GM11168 (cell line): Measurements from ENCODE around the gene ALK.

Experiments used
- in situ Hi-C: fragments of 300-500 bp; cut with MboI; formaldehyde crosslinking; loops from one replicate; pipeline ENCODE4 v1.12.0; 2022; ENCODE audit warnings: low sequenced_read_pairs; ENCODE audit not compliant: unreplicated experiment

The ALK gene

GRCh38 chr2:29398384-29399237 is 522.8 kb downstream of the ALK start:
- in situ Hi-C loops = no loop called here

GRCh38 chr2:29397713-29398112 is 523.7 kb downstream of the ALK start:
- in situ Hi-C loops = no loop called here

GRCh38 chr2:29397039-29397438 is 524.3 kb downstream of the ALK start:
- in situ Hi-C loops = no loop called here

- in situ Hi-C loops = no loop called here
These were observed 526.4 kb downstream of the ALK start for GRCh38 chr2:29394981-29395350.

- in situ Hi-C loops = no loop called here
These were observed 526.9 kb downstream of the ALK start for GRCh38 chr2:29394311-29394980.

- in situ Hi-C loops = no loop called here
These were observed 527.7 kb downstream of the ALK start for GRCh38 chr2:29393676-29394075.

GRCh38 chr2:29392774-29393173 is 528.6 kb downstream of the ALK start:
- in situ Hi-C loops = no loop called here

GRCh38 chr2:29390136-29390535 is 531.2 kb downstream of the ALK start:
- in situ Hi-C loops = no loop called here

- in situ Hi-C loops = no loop called here
These were observed 531.7 kb downstream of the ALK start for GRCh38 chr2:29389686-29390085.

- in situ Hi-C loops = no loop called here
These were observed 533.3 kb downstream of the ALK start for GRCh38 chr2:29388071-29388470.

GRCh38 chr2:29382486-29382885 is 538.9 kb downstream of the ALK start:
- in situ Hi-C loops = no loop called here

- in situ Hi-C loops = no loop called here
These were observed 543.6 kb downstream of the ALK start for GRCh38 chr2:29377788-29378187.

- in situ Hi-C loops = no loop called here
These were observed 544.8 kb downstream of the ALK start for GRCh38 chr2:29376541-29376940.

- in situ Hi-C loops = no loop called here
These were observed 545.5 kb downstream of the ALK start for GRCh38 chr2:29375843-29376242.

GRCh38 chr2:29374823-29375222 is 546.6 kb downstream of the ALK start:
- in situ Hi-C loops = no loop called here

- in situ Hi-C loops = no loop called here
These were observed 547.5 kb downstream of the ALK start for GRCh38 chr2:29373870-29374269.

GRCh38 chr2:29372185-29372584 is 549.2 kb downstream of the ALK start:
- in situ Hi-C loops = no loop called here

- in situ Hi-C loops = no loop called here
These were observed 550.7 kb downstream of the ALK start for GRCh38 chr2:29370581-29371125.

GRCh38 chr2:29370173-29370572 is 551.2 kb downstream of the ALK start:
- in situ Hi-C loops = no loop called here

- in situ Hi-C loops = no loop called here
These were observed 552.7 kb downstream of the ALK start for GRCh38 chr2:29368659-29369040.

GRCh38 chr2:29367986-29368658 is 553.3 kb downstream of the ALK start:
- in situ Hi-C loops = no loop called here
